Endothelial cell of umbilical vein (primary cell): ENCODE measurements around the gene NEUROG3. TPM values are rescaled to one million over a fixed set of nuclear protein-coding genes. Genes with fewer than 3 reads are reported as not detected.
A peak's percentile ranks its signal among the peaks of the same experiment; 100 is the strongest.

Experiments
- Bru-seq: library from RNA; stranded (reverse); fragments of 400-500 nt; gene quantifications from one replicate; lab custom pipeline; 2021; lab: Mats Ljungman, UMichigan
- BruChase-seq, 2 experiments: library from RNA; stranded (reverse); fragments of 400-500 nt; gene quantifications; one replicate each; lab custom pipeline; 2021; lab: Mats Ljungman, UMichigan
- BruUV-seq: library from RNA; stranded (reverse); fragments of 400-500 nt; replicated peaks from 2 replicates; lab custom pipeline; 2021; lab: Mats Ljungman, UMichigan
- CTCF ChIA-PET: fragments of 300-600, 350-600 bp; sonication (Branson Sonifier 250); formaldehyde crosslinking; loops from one replicate; lab custom pipeline; 2021; ENCODE audit warnings: antibody characterized with exemption, inconsistent platforms; lab: Charles Lee
- POLR2A ChIA-PET: fragments of 300-600, 350-600 bp; sonication (Branson Sonifier 250); formaldehyde crosslinking; loops from one replicate; lab custom pipeline; 2021; ENCODE audit warnings: antibody characterized with exemption, inconsistent platforms; lab: Charles Lee
- DNase-seq: peaks from one replicate; pipeline ENCODE4 v3.0.0-alpha.2; 2011; ENCODE audit warnings: low read depth, low spot score
- FAIRE-seq: peaks from 2 replicates; lab custom pipeline; 2011; peaks lifted over from hg19 to GRCh38; lab: Jason Lieb, UNC
- H2AFZ ChIP-seq: 2 replicates; pipeline ENCODE4 v1.6.0; 2012; ENCODE audit warnings: low read depth, low read length, control low read depth, inconsistent platforms
- H3K27ac ChIP-seq: 2 replicates; pipeline ENCODE4 v1.5.1; 2011; ENCODE audit warnings: low read depth, mild to moderate bottlenecking, control low read depth, low read length, moderate library complexity; ENCODE audit not compliant: insufficient read depth
- H3K27me3 ChIP-seq, 2 experiments: 2 replicates each; pipeline versions ENCODE4 v1.6.0 to v1.6.1; 2011; ENCODE audit warnings: low read length in 2 of 2, mixed read lengths in 1 of 2; ENCODE audit not compliant: control insufficient read depth in 2 of 2, insufficient read depth in 2 of 2
- H3K36me3 ChIP-seq, 2 experiments: 2 replicates in 1 of 2; 3 replicates in 1 of 2; pipeline ENCODE4 v1.5.1; 2011; ENCODE audit warnings: low read length in 2 of 2, mild to moderate bottlenecking in 1 of 2, moderate library complexity in 1 of 2; ENCODE audit not compliant: control insufficient read depth in 2 of 2, insufficient read depth in 2 of 2; ENCODE audit errors: extremely low read depth in 1 of 2
- H3K4me1 ChIP-seq: 3 replicates; pipeline ENCODE4 v1.5.1; 2011; ENCODE audit warnings: mild to moderate bottlenecking, low read length; ENCODE audit not compliant: control insufficient read depth, insufficient read depth; ENCODE audit errors: extremely low read depth
- H3K4me2 ChIP-seq: 2 replicates; pipeline ENCODE4 v1.6.1; 2011; ENCODE audit warnings: low read length, control low read depth, mixed read lengths; ENCODE audit not compliant: insufficient read depth
- H3K4me3 ChIP-seq, 3 experiments: fragments of 200-600 bp in 1 of 3; sonication (generic), shearing (Covaris generic) in 1 of 3; replicated peaks in 1 of 3; 2 replicates each; pipeline ENCODE4 v1.5.1; 2011 to 2016; ENCODE audit warnings: control low read depth in 3 of 3, low read length in 3 of 3, mild to moderate bottlenecking in 2 of 3, inconsistent platforms in 1 of 3, low read depth in 1 of 3, moderate library complexity in 1 of 3; ENCODE audit not compliant: insufficient read depth in 1 of 3
- H3K79me2 ChIP-seq: 2 replicates; pipeline ENCODE4 v1.6.0; 2012; ENCODE audit warnings: low read length, inconsistent platforms; ENCODE audit not compliant: control insufficient read depth, insufficient read depth
- H3K9ac ChIP-seq: replicated peaks from 2 replicates; pipeline ENCODE3; 2011; ENCODE audit warnings: low read length, control low read depth; ENCODE audit not compliant: insufficient read depth; ENCODE audit errors: extremely low read depth
- H3K9me1 ChIP-seq: replicated peaks from 3 replicates; pipeline ENCODE4 v1.6.0; 2011; ENCODE audit warnings: mild to moderate bottlenecking, low read length; ENCODE audit not compliant: control insufficient read depth, insufficient read depth; ENCODE audit errors: extremely low read depth
- H3K9me3 ChIP-seq: replicated peaks from 2 replicates; pipeline ENCODE4 v1.5.1; 2012; ENCODE audit warnings: low read length, inconsistent platforms; ENCODE audit not compliant: control insufficient read depth, insufficient read depth
- H4K20me1 ChIP-seq: replicated peaks from 2 replicates; pipeline ENCODE3; 2011; ENCODE audit warnings: mild to moderate bottlenecking, low read length; ENCODE audit not compliant: control insufficient read depth, insufficient read depth; ENCODE audit errors: extremely low read depth
- CTCF ChIP-seq, 2 donors: IDR thresholded peaks; 1 replicate in 1 of 2; 2 replicates in 1 of 2; pipeline ENCODE4 v1.5.1; 2011; ENCODE audit warnings: low read length in 2 of 2, mild to moderate bottlenecking in 2 of 2, moderate library complexity in 2 of 2, control low read depth in 1 of 2, inconsistent platforms in 1 of 2, low read depth in 1 of 2; ENCODE audit not compliant: insufficient read depth in 1 of 2; ENCODE audit errors: extremely low read depth in 1 of 2
- EZH2 ChIP-seq: IDR thresholded peaks from 2 replicates; pipeline ENCODE4 v1.6.1; 2012; ENCODE audit warnings: borderline replicate concordance, low read depth, mild to moderate bottlenecking, moderate library complexity, low read length, inconsistent platforms; ENCODE audit not compliant: severe bottlenecking
- dilution Hi-C: fragments of 300-500 bp; cut with MboI; formaldehyde crosslinking; loops from one replicate; pipeline ENCODE4 v1.15.0; 2019; ENCODE audit warnings: low sequenced_read_pairs; ENCODE audit not compliant: extremely low pct_ligation_motif_present
- intact Hi-C: fragments of 100-400 bp; cut with micrococcal nuclease; formaldehyde crosslinking; loops from one replicate; pipeline ENCODE4 v1.10.0; 2022
- long read RNA-seq: library from polyadenylated mRNA; stranded (forward); transcript quantifications from one replicate; pipeline ENCODE4 v2.0.0, GENCODE V29; 2021
- polyA minus RNA-seq, 3 experiments: library from RNA; depleted of rRNA, polyadenylated mRNA; stranded (reverse); fragments of >200 nt; gene quantifications; 1 replicate in 1 of 3; 2 replicates in 2 of 3; pipeline ENCODE4 v1.2.3, GENCODE V29; 2011
- polyA plus RNA-seq, 4 experiments: library from polyadenylated mRNA; depleted of rRNA in 3 of 4; stranded (reverse) in 3 of 4; unstranded in 1 of 4; fragments of >200 nt; gene quantifications; 2 replicates each; pipeline versions ENCODE4 v1.2.1 to v1.2.3, GENCODE V29; 2011 to 2012; ENCODE audit warnings: missing spikeins in 1 of 4
- total RNA-seq: library from RNA; stranded (reverse); gene quantifications from 2 replicates; pipeline ENCODE4 v1.2.3, GENCODE V29; 2021

The NEUROG3 gene
- total RNA-seq (not detected in 2 replicates), polyA plus RNA-seq (not detected in 2 replicates), polyA minus RNA-seq (not detected in 2 replicates), Bru-seq, nascent RNA (not detected), BruChase-seq, experiment 1, labeled RNA remaining after a 6-hour chase (not detected), BruChase-seq, experiment 2, labeled RNA remaining after a 2-hour chase (not detected)
- polyA plus RNA-seq (2011; cell fraction: cytosol; rRNA removed): not detected in 2 replicates
- polyA plus RNA-seq (2011; cell fraction: nucleus; rRNA removed): not detected in 2 replicates
- polyA plus RNA-seq (2012): not detected in 2 replicates
- not detected for polyA minus RNA-seq (2011; cell fraction: cytosol; rRNA and poly(A)+ RNA removed)
- polyA minus RNA-seq (2011; cell fraction: nucleus; rRNA and poly(A)+ RNA removed): not detected in 2 replicates
- long read RNA-seq: 0 reads

- H3K9me3 ChIP-seq: no peaks in the 10 kb centered on the region
- no peaks in the 10 kb centered on the region for H3K36me3 ChIP-seq
- no peaks in the 10 kb centered on the region for H3K4me1 ChIP-seq
- no TSS peak for BruUV-seq
- peak; percentile 13 for TF ChIP-seq EZH2
- no peak for TF ChIP-seq CTCF (IDR thresholded peaks at IDR 0.05; ENCODE audit: extremely low read depth in 1 of 2, insufficient read depth in 1 of 2, low read depth in 1 of 2, low read length in 2 of 2)
- no peaks in the 10 kb centered on the region for H3K79me2 ChIP-seq
- CTCF ChIA-PET: interaction anchor here (1.6 kb wide), 1 partner anchor 11 kb away, joined by 4 read pairs; no protein-coding TSS in a partner anchor
- no peak within 1 kb of the TSS for H3K9ac ChIP-seq
- no peak for FAIRE-seq
- H3K27ac ChIP-seq: no peak within 1 kb of the TSS
- no peak for DNase-seq
- intact Hi-C loops (no loop called here), dilution Hi-C loops (no loop called here)
- no peaks in the 10 kb centered on the region for H4K20me1 ChIP-seq
- H3K9me1 ChIP-seq: no peaks in the 10 kb centered on the region
- POLR2A ChIA-PET: no interaction called here
- no peak within 1 kb of the TSS for H2AFZ ChIP-seq
- H3K27me3 ChIP-seq: peaks cover 90 to 97% of the 10 kb centered on the region in 2 experiments
- no peak within 1 kb of the TSS for H3K4me2 ChIP-seq
- no peak within 1 kb of the TSS for H3K4me3 ChIP-seq
Measured at GRCh38 chr10:69573056-69573806, at the start of gene NEUROG3. TSS of gene NEUROG3 (minus strand) at chr10:69573422. CDS start at chr10:69573043, 379 bp downstream.
